Liver (tissue), 9 donors: ENCODE results near the gene CDC14A. TPM values are rescaled to one million over a fixed set of nuclear protein-coding genes. Genes with fewer than 3 reads are reported as not detected.

Source experiments
- DNase-seq: peaks from one replicate; pipeline ENCODE4 v3.0.0-alpha.2; 2017; ENCODE audit warnings: low spot score
- H3K27ac ChIP-seq, 2 donors: one replicate each; pipeline ENCODE4 v1.7.0; 2013; ENCODE audit warnings: inconsistent platforms in 2 of 2, low read length in 2 of 2, control low read depth in 1 of 2, low read depth in 1 of 2, mild to moderate bottlenecking in 1 of 2
- H3K27me3 ChIP-seq, 4 donors: one replicate each; pipeline versions ENCODE4 v1.6.1 to v1.7.0; 2013; ENCODE audit warnings: low read length in 3 of 4, inconsistent platforms in 1 of 4, mild to moderate bottlenecking in 1 of 4, moderate library complexity in 1 of 4; ENCODE audit not compliant: control insufficient read depth in 4 of 4, insufficient read depth in 4 of 4
- H3K36me3 ChIP-seq, 4 donors: one replicate each; pipeline versions ENCODE4 v1.6.1 to v1.7.0; 2013; ENCODE audit warnings: low read length in 3 of 4, mild to moderate bottlenecking in 3 of 4, low read depth in 1 of 4, moderate library complexity in 1 of 4; ENCODE audit not compliant: control insufficient read depth in 4 of 4, insufficient read depth in 3 of 4
- H3K4me1 ChIP-seq, 4 donors: one replicate each; pipeline versions ENCODE4 v1.6.1 to v1.7.0; 2013; ENCODE audit warnings: low read length in 3 of 4, mild to moderate bottlenecking in 3 of 4, moderate library complexity in 1 of 4; ENCODE audit not compliant: control insufficient read depth in 4 of 4, insufficient read depth in 4 of 4
- H3K4me3 ChIP-seq, 3 donors: one replicate each; pipeline versions ENCODE4 v1.6.1 to v1.7.0; 2013; ENCODE audit warnings: low read length in 3 of 3, control low read depth in 1 of 3, low read depth in 1 of 3, mild to moderate bottlenecking in 1 of 3
- H3K9ac ChIP-seq, 2 donors: one replicate each; pipeline ENCODE4 v1.7.0; 2013; ENCODE audit warnings: low read length in 2 of 2, mild to moderate bottlenecking in 2 of 2, moderate library complexity in 2 of 2, control low read depth in 1 of 2, low read depth in 1 of 2
- H3K9me3 ChIP-seq, 4 donors: one replicate each; pipeline versions ENCODE4 v1.6.1 to v1.7.0; 2013; ENCODE audit warnings: low read length in 3 of 4; ENCODE audit not compliant: control insufficient read depth in 4 of 4
- ATF3 ChIP-seq: IDR thresholded peaks from 2 replicates; pipeline ENCODE4 v1.6.1; 2016; ENCODE audit warnings: antibody characterized with exemption
- CTCF ChIP-seq: fragments of 150-350 bp; IDR thresholded peaks from 2 replicates; pipeline ENCODE4 v1.5.1; 2017; ENCODE audit warnings: improper control_type of control experiment, low read depth, low read length; ENCODE audit not compliant: missing input control
- EGR1 ChIP-seq, 2 donors: IDR thresholded peaks; 2 replicates each; pipeline ENCODE4 v1.6.1; 2016 to 2018; ENCODE audit warnings: antibody characterized with exemption in 2 of 2, low read depth in 2 of 2
- FOXA1 ChIP-seq: IDR thresholded peaks from 2 replicates; pipeline ENCODE4 v1.6.1; 2016; ENCODE audit warnings: antibody characterized with exemption
- FOXA2 ChIP-seq: IDR thresholded peaks from 2 replicates; pipeline ENCODE4 v1.6.1; 2016; ENCODE audit warnings: antibody characterized with exemption
- GABPA ChIP-seq, 2 donors: IDR thresholded peaks in 1 of 2; conservative IDR thresholded peaks in 1 of 2; 2 replicates each; pipeline ENCODE4 v1.6.1; 2016; ENCODE audit warnings: antibody characterized with exemption in 2 of 2, mild to moderate bottlenecking in 1 of 2, moderate library complexity in 1 of 2
- HNF4A ChIP-seq, 2 donors: conservative IDR thresholded peaks; 2 replicates each; pipeline ENCODE4 v1.6.1; 2016; ENCODE audit warnings: antibody characterized with exemption in 2 of 2, mild to moderate bottlenecking in 2 of 2
- HNF4G ChIP-seq: IDR thresholded peaks from 2 replicates; pipeline ENCODE4 v1.6.1; 2016; ENCODE audit warnings: antibody characterized with exemption
- JUND ChIP-seq, 2 donors: IDR thresholded peaks; 2 replicates each; pipeline ENCODE4 v1.6.1; 2016; ENCODE audit warnings: antibody characterized with exemption in 2 of 2
- NR2F2 ChIP-seq: IDR thresholded peaks from 2 replicates; pipeline ENCODE4 v1.6.1; 2016; ENCODE audit warnings: antibody characterized with exemption
- RAD21 ChIP-seq, 2 donors: IDR thresholded peaks; 2 replicates each; pipeline ENCODE4 v1.6.1; 2016; ENCODE audit warnings: antibody characterized with exemption in 2 of 2, mild to moderate bottlenecking in 2 of 2
- RXRA ChIP-seq, 2 donors: IDR thresholded peaks; 2 replicates each; pipeline ENCODE4 v1.6.1; 2017 to 2018; ENCODE audit warnings: antibody characterized with exemption in 2 of 2, mild to moderate bottlenecking in 1 of 2
- SP1 ChIP-seq: IDR thresholded peaks from 2 replicates; pipeline ENCODE4 v1.6.1; 2018; ENCODE audit warnings: antibody characterized with exemption, mild to moderate bottlenecking
- YY1 ChIP-seq: IDR thresholded peaks from 2 replicates; pipeline ENCODE4 v1.6.1; 2016; ENCODE audit warnings: antibody characterized with exemption, mild to moderate bottlenecking
- ZBTB33 ChIP-seq: IDR thresholded peaks from 2 replicates; pipeline ENCODE4 v1.6.1; 2016; ENCODE audit warnings: antibody characterized with exemption
- WGBS: extraction: QIAGEN DNeasy Blood & Tissue Kit; methylation state at CpG from one replicate; pipeline ENCODE4 v1.1.7; 2013; 5-methylcytosine and 5-hydroxymethylcytosine counted together
- polyA plus RNA-seq, 2 donors: library from polyadenylated mRNA; stranded (reverse) in 1 of 2; unstranded in 1 of 2; fragments of 200-250 nt in 1 of 2; fragments of >200 nt in 1 of 2; fragmentation: Nextera tagmentation in 1 of 2; extraction: Ambion mirVana in 1 of 2; gene quantifications; one replicate each; pipeline versions ENCODE4 v1.2.1 to v1.2.3, GENCODE V29; 2013 to 2015
- total RNA-seq, 2 donors: library from RNA; depleted of rRNA; stranded (reverse); fragments of >200 nt; gene quantifications; one replicate each; pipeline ENCODE4 v1.2.3, GENCODE V29; 2014
- TF ChIP-seq, protein P1 (sequence below): IDR thresholded peaks from 2 replicates; pipeline ENCODE4 v1.6.1; 2016; ENCODE audit warnings: antibody characterized with exemption
- TF ChIP-seq, protein P2 (sequence below): IDR thresholded peaks from 2 replicates; pipeline ENCODE4 v1.6.1; 2016; ENCODE audit warnings: antibody characterized with exemption, mild to moderate bottlenecking
- donor health status: healthy.
- donor health status: healthy.
- donor health status: healthy.
- donor health status: healthy.
- donor health status: healthy.

CDC14A gene
- total and polyA plus RNA-seq, 4 donors: 0.39 to 4.1 (median 2.6) TPM

DNA sequence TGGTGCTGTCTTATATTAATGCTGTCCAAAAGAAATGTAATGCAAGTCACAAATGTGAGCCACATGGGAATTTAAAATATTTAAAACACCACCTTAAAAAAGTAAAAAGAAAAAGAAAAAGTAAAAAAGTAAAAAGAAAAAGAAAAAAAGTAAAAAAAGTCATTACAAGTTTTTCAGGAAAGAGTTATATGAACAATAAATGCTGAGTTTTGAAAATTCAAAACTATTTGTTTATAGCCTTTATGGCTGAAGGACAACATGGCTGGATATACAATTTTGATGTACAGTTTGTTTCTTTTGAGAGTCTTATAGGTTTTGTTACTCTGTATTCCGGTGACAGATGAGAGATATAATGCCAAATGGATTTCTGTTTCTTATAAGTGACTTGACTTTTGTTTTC is 214.8 kb downstream of the CDC14A start:
- Histone ChIP-seq H3K36me3 (no peaks in the 10 kb centered on the region), H3K4me3 (no peak overlapping the region), H3K9me3 (no peaks in the 10 kb centered on the region), H3K4me1 (no peaks in the 10 kb centered on the region), H3K27ac (no peak overlapping the region), H3K9ac (no peak overlapping the region), H3K27me3 (no peaks in the 10 kb centered on the region)
- TF ChIP-seq SP1: no peak
- no peak for TF ChIP-seq GABPA (IDR thresholded peaks at IDR 0.05 in 1 of 2, conservative IDR thresholded peaks at IDR 0.05 in 1 of 2)
- TF ChIP-seq HNF4G: no peak
- no peak for TF ChIP-seq RXRA (IDR thresholded peaks at IDR 0.05)
- TF ChIP-seq FOXA1: no peak
- no peak for TF ChIP-seq EGR1 (IDR thresholded peaks at IDR 0.05; ENCODE audit: low read depth in 2 of 2)
- TF ChIP-seq RAD21 (IDR thresholded peaks at IDR 0.05): no peak
- no peak for TF ChIP-seq CTCF
- no peak for TF ChIP-seq ATF3
- TF ChIP-seq ZBTB33: no peak
- TF ChIP-seq HNF4A (conservative IDR thresholded peaks at IDR 0.05): no peak
- no peak for TF ChIP-seq JUND (IDR thresholded peaks at IDR 0.05)
- TF ChIP-seq, protein P1, sequence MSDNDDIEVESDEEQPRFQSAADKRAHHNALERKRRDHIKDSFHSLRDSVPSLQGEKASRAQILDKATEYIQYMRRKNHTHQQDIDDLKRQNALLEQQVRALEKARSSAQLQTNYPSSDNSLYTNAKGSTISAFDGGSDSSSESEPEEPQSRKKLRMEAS: no peak
- TF ChIP-seq FOXA2: no peak
- no peak for TF ChIP-seq NR2F2
- TF ChIP-seq YY1: no peak
- TF ChIP-seq, protein P2, sequence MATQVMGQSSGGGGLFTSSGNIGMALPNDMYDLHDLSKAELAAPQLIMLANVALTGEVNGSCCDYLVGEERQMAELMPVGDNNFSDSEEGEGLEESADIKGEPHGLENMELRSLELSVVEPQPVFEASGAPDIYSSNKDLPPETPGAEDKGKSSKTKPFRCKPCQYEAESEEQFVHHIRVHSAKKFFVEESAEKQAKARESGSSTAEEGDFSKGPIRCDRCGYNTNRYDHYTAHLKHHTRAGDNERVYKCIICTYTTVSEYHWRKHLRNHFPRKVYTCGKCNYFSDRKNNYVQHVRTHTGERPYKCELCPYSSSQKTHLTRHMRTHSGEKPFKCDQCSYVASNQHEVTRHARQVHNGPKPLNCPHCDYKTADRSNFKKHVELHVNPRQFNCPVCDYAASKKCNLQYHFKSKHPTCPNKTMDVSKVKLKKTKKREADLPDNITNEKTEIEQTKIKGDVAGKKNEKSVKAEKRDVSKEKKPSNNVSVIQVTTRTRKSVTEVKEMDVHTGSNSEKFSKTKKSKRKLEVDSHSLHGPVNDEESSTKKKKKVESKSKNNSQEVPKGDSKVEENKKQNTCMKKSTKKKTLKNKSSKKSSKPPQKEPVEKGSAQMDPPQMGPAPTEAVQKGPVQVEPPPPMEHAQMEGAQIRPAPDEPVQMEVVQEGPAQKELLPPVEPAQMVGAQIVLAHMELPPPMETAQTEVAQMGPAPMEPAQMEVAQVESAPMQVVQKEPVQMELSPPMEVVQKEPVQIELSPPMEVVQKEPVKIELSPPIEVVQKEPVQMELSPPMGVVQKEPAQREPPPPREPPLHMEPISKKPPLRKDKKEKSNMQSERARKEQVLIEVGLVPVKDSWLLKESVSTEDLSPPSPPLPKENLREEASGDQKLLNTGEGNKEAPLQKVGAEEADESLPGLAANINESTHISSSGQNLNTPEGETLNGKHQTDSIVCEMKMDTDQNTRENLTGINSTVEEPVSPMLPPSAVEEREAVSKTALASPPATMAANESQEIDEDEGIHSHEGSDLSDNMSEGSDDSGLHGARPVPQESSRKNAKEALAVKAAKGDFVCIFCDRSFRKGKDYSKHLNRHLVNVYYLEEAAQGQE: no peak
- no peak for DNase-seq
- 0% methylated on average over 1 of the region's 1 CpG for WGBS

Other genes with a start within 250 kb of the CDC14A start
- gene SASS6, start 219.6 kb upstream of the CDC14A start, total RNA-seq: 1 to 10 TPM; 1.3 to 5.9 TPM
- gene SASS6, start 219.6 kb upstream of the CDC14A start, polyA plus RNA-seq: 1 to 10 TPM in 1 of 2 donors, under 1 TPM in 1; 0.55 to 1.3 TPM
- gene TRMT13, start 219.3 kb upstream of the CDC14A start, total RNA-seq: 10 to 100 TPM in 1 of 2 donors, 1 to 10 TPM in 1; 8.1 to 11.2 TPM
- gene TRMT13, start 219.3 kb upstream of the CDC14A start, polyA plus RNA-seq: 10 to 100 TPM in 1 of 2 donors, 1 to 10 TPM in 1; 3.5 to 10.6 TPM
- gene LRRC39, start 174.2 kb upstream of the CDC14A start, total RNA-seq: 1 to 10 TPM in 1 of 2 donors, under 1 TPM in 1; 0.14 to 1.4 TPM
- under 1 TPM; 0.12 to 0.64 TPM for gene LRRC39, start 174.2 kb upstream of the CDC14A start, polyA plus RNA-seq
- gene DBT, start 102.7 kb upstream of the CDC14A start, total RNA-seq: 10 to 100 TPM in 1 of 2 donors, 1 to 10 TPM in 1; 9.8 to 10.7 TPM
- 1 to 10 TPM; 7.7 to 8.5 TPM for gene DBT, start 102.7 kb upstream of the CDC14A start, polyA plus RNA-seq
- 10 to 100 TPM; 15.9 to 18.9 TPM for gene RTCA, start 86.3 kb upstream of the CDC14A start, total RNA-seq
- gene RTCA, start 86.3 kb upstream of the CDC14A start, polyA plus RNA-seq: 10 to 100 TPM; 11.2 to 14.3 TPM
- 1 to 10 TPM in 1 of 2 donors, under 1 TPM in 1; 0.75 to 1.7 TPM for gene GPR88, start 185.6 kb downstream of the CDC14A start, total RNA-seq
- gene GPR88, start 185.6 kb downstream of the CDC14A start, polyA plus RNA-seq: 1 to 10 TPM in 1 of 2 donors, under 1 TPM in 1; 0.96 to 3.9 TPM